Sciatic nerve (tissue), 1 donor: ENCODE results near the gene IFNA6. TPM values are rescaled to one million over a fixed set of nuclear protein-coding genes. Genes with fewer than 3 reads are reported as not detected.

Source experiments
- total RNA-seq: library from RNA; stranded (reverse); fragmentation: NEBNext Ultra II Directional; extraction: Animal tissue kit (Norgen Biotek cat#: 25700); gene quantifications from one replicate; pipeline ENCODE4 v1.2.1, GENCODE V29; 2021
- donor health status: DM: no; HTN: no; CAD: no.

The IFNA6 gene
- total RNA-seq, 1 donor from 2014 or later: not detected

Other genes starting within 250 kb of the IFNA6 start
- gene IFNW1, start 209.1 kb downstream of the IFNA6 start, total RNA-seq: not detected
- gene IFNA21, start 184.2 kb downstream of the IFNA6 start, total RNA-seq: not detected
- gene IFNA4, start 163.3 kb downstream of the IFNA6 start, total RNA-seq: not detected
- not detected for gene IFNA7, start 148.7 kb downstream of the IFNA6 start, total RNA-seq
- not detected for gene IFNA10, start 143.7 kb downstream of the IFNA6 start, total RNA-seq
- gene IFNA16, start 133.6 kb downstream of the IFNA6 start, total RNA-seq: not detected
- not detected for gene IFNA17, start 122.7 kb downstream of the IFNA6 start, total RNA-seq
- not detected for gene IFNA14, start 110.9 kb downstream of the IFNA6 start, total RNA-seq
- gene IFNA5, start 45.6 kb downstream of the IFNA6 start, total RNA-seq: 0.36 TPM
- 26.3 TPM for gene KLHL9, start 15.5 kb downstream of the IFNA6 start, total RNA-seq
- not detected for gene IFNA13, start 17.2 kb upstream of the IFNA6 start, total RNA-seq
- not detected for gene IFNA2, start 34.5 kb upstream of the IFNA6 start, total RNA-seq
- not detected for gene IFNA8, start 58.2 kb upstream of the IFNA6 start, total RNA-seq
- gene IFNA1, start 89.6 kb upstream of the IFNA6 start, total RNA-seq: not detected
- not detected for gene IFNE, start 131.4 kb upstream of the IFNA6 start, total RNA-seq